Heart left ventricle (tissue), 16 donors: Measurements from ENCODE around the gene UBA5. TPM values are rescaled to one million over a fixed set of nuclear protein-coding genes. Genes with fewer than 3 reads are reported as not detected.
A peak's percentile ranks its signal among the peaks of the same experiment; 100 is the strongest.
"Not testable (repeated sequence)": the region's sequence is repeated elsewhere in the genome, so short reads cannot be mapped to it uniquely, and the experiment has no call there.

ENCODE experiments used
- ATAC-seq, 4 donors: fragments of 200-7000 bp; cut with Tn5 transposase; one replicate each; pipeline ENCODE4 v1.9.1; 2020 to 2022; ENCODE audit warnings: moderate library complexity in 4 of 4, mild to moderate bottlenecking in 3 of 4, moderate number of reproducible peaks in 1 of 4
- DNase-seq, 5 donors: peaks; one replicate each; pipeline ENCODE4 v3.0.0-alpha.2; 2020
- H3K27ac ChIP-seq, 12 donors: fragments of 200-600 bp; sonication (generic) in 4 of 12; one replicate each; pipeline versions ENCODE4 v1.5.0 to v1.8.0; 2016 to 2022; ENCODE audit warnings: mild to moderate bottlenecking in 2 of 12
- H3K27me3 ChIP-seq, 9 donors: fragments of 200-600 bp; sonication (generic) in 2 of 9; one replicate each; pipeline versions ENCODE4 v1.5.1 to v1.8.0; 2016 to 2022; ENCODE audit warnings: mild to moderate bottlenecking in 3 of 9
- H3K36me3 ChIP-seq, 9 donors: fragments of 200-600 bp; sonication (generic) in 2 of 9; one replicate each; pipeline versions ENCODE4 v1.5.0 to v1.8.0; 2018 to 2022; ENCODE audit warnings: mild to moderate bottlenecking in 2 of 9
- H3K4me1 ChIP-seq, 12 donors: fragments of 200-600 bp; sonication (generic) in 4 of 12; one replicate each; pipeline versions ENCODE4 v1.5.0 to v1.8.0; 2016 to 2022; ENCODE audit warnings: mild to moderate bottlenecking in 3 of 12
- H3K4me3 ChIP-seq, 12 donors: fragments of 200-600 bp; sonication (generic) in 4 of 12; one replicate each; pipeline versions ENCODE4 v1.5.0 to v1.8.0; 2017 to 2022; ENCODE audit warnings: mild to moderate bottlenecking in 9 of 12, moderate library complexity in 4 of 12
- H3K9me3 ChIP-seq, 12 donors: fragments of 200-600 bp; sonication (generic) in 4 of 12; one replicate each; pipeline versions ENCODE4 v1.5.0 to v1.8.0; 2016 to 2022; ENCODE audit warnings: mild to moderate bottlenecking in 1 of 12
- CTCF ChIP-seq, 12 donors: fragments of 200-600 bp; sonication (generic) in 4 of 12; IDR thresholded peaks; one replicate each; pipeline versions ENCODE4 v1.5.0 to v1.8.0; 2018 to 2022; ENCODE audit warnings: antibody characterized with exemption in 12 of 12, mild to moderate bottlenecking in 5 of 12
- POLR2A ChIP-seq, 2 donors: fragments of 450-650 bp; IDR thresholded peaks; one replicate each; pipeline ENCODE4 v1.6.1; 2017; ENCODE audit warnings: antibody characterized with exemption in 2 of 2, mild to moderate bottlenecking in 2 of 2, moderate library complexity in 2 of 2
- WGBS, 4 donors: extraction: QIAGEN DNeasy Blood & Tissue Kit in 2 of 4; methylation state at CpG; one replicate each; pipeline versions ENCODE4 v1.1.5 to v1.1.7; 2013 to 2018; 5-methylcytosine and 5-hydroxymethylcytosine counted together
- intact Hi-C, 10 donors: fragments of 100-400 bp; cut with DNase I; formaldehyde crosslinking; loops; one replicate each; pipeline versions ENCODE4 v1.11.1 to v1.14.2; 2022
- polyA plus RNA-seq, 2 donors: library from polyadenylated mRNA; stranded (reverse); fragments of 200-250 nt; gene quantifications; one replicate each; pipeline ENCODE4 v1.2.3, GENCODE V29; 2013
- total RNA-seq, 9 donors: library from RNA; depleted of rRNA in 2 of 9; stranded (reverse); fragments of >200 nt in 2 of 9; fragmentation: NEBNext Ultra II Directional in 3 of 9; extraction: Animal tissue kit (Norgen Biotek cat#: 25700) in 3 of 9; gene quantifications; one replicate each; pipeline versions ENCODE4 v1.1.0 to v1.2.4, GENCODE V29; 2016 to 2023
- donor health status: ischemic (EF 13 %, LVEDD 7.1; RV severe dilation, severe dysfunction).
- donor health status: healthy with polysubstance abuse.
- donor health status: DM: no; HTN: yes; CAD: no.
- donor health status: DM: no; HTN: no; CAD: no.
- donor health status: ischemic (EF 25% LVEDD 6.9; RV normal size, moderate dysfunction).
- donor health status: ischemic (EF 25% LVEDD 5.7; RV mildly dilated, moderate dysfunction).
- donor health status: healthy.
- donor health status: DM: yes; HTN: yes; CAD: no.
- donor health status: ischemic (EF 35%, LVEDD 5.7; RV mildly dilated, moderate dysfunction).
- donor health status: nonischemic (EF 11% LVEDD 7.7; RV severe dilation, severe dysfunction).
- donor health status: DM: yes; HTN: yes; CAD: no.
- donor health status: PGD.
- donor health status: ischemic (EF 29% LVEDD 5.4; RV normal size, mild dysfunction).
- donor health status: nonischemic (EF 23%, LVEDD 6.1; RV moderate dilation, normal function).

Gene UBA5
- total and polyA plus RNA-seq, 11 donors = 25.3 to 59.1 (median 32.0) TPM

- DNase-seq (no peak), ATAC-seq (no peak)
- peaks cover 0 to 66% (median 30%) of the 10 kb centered on the region in 9 donors for H3K36me3 ChIP-seq
- intact Hi-C loops = no loop called here
- H3K27me3 ChIP-seq = no peaks in the 10 kb centered on the region
- H3K9me3 ChIP-seq = no peaks in the 10 kb centered on the region
- WGBS, 4 donors = 95 to 97% (median 96%) methylated on average over 7 of the region's 7 CpGs
- H3K27ac ChIP-seq = no peak overlapping the region
- H3K4me1 ChIP-seq = peaks cover 0 to 5% (median 0%) of the 10 kb centered on the region in 12 donors
- TF ChIP-seq POLR2A (IDR thresholded peaks at IDR 0.05) = no peak
- no peak for TF ChIP-seq CTCF (IDR thresholded peaks at IDR 0.05)
- no peak overlapping the region for H3K4me3 ChIP-seq
Observed at GRCh38 chr3:132630612-132631011, 29.5 kb upstream of the UBA5 start.

GRCh38 chr3:132635052-132635451 lies 25.1 kb upstream of the UBA5 start:
- H3K27ac ChIP-seq = peak overlapping the region in 1 of 12 donors; percentile 18
- H3K4me3 ChIP-seq = no peak overlapping the region
- peaks cover 0 to 7% (median 0%) of the 10 kb centered on the region in 12 donors for H3K4me1 ChIP-seq
- no peaks in the 10 kb centered on the region for H3K9me3 ChIP-seq
- DNase-seq (no peak), ATAC-seq (peak; percentile 94 to 97 (median 96))
- peaks cover 0 to 70% (median 29%) of the 10 kb centered on the region in 9 donors for H3K36me3 ChIP-seq
- H3K27me3 ChIP-seq = no peaks in the 10 kb centered on the region
- no peak for TF ChIP-seq POLR2A (IDR thresholded peaks at IDR 0.05)
- TF ChIP-seq CTCF (IDR thresholded peaks at IDR 0.05) = no peak
- intact Hi-C loops = no loop called here

- WGBS, 4 donors = 37 to 54% (median 53%) methylated on average over 1 of the region's 1 CpG
- intact Hi-C loops = no loop called here
- DNase-seq = no peak
- no peak overlapping the region for H3K4me3 ChIP-seq
- peaks cover 0 to 69% (median 29%) of the 10 kb centered on the region in 9 donors for H3K36me3 ChIP-seq
- ATAC-seq = no peak
- no peaks in the 10 kb centered on the region for H3K27me3 ChIP-seq
- H3K27ac ChIP-seq = no peak overlapping the region
- no peaks in the 10 kb centered on the region for H3K9me3 ChIP-seq
- H3K4me1 ChIP-seq = peaks cover 0 to 7% (median 0%) of the 10 kb centered on the region in 12 donors
- no peak for TF ChIP-seq CTCF (IDR thresholded peaks at IDR 0.05)
- no peak for TF ChIP-seq POLR2A (IDR thresholded peaks at IDR 0.05)
Observed at GRCh38 chr3:132637590-132637989, 22.5 kb upstream of the UBA5 start.

- no peaks in the 10 kb centered on the region for H3K27me3 ChIP-seq
- peaks cover 0 to 7% (median 0%) of the 10 kb centered on the region in 12 donors for H3K4me1 ChIP-seq
- no peaks in the 10 kb centered on the region for H3K9me3 ChIP-seq
- DNase-seq (no peak), ATAC-seq (no peak)
- intact Hi-C loops = no loop called here
- peaks cover 0 to 72% (median 29%) of the 10 kb centered on the region in 9 donors for H3K36me3 ChIP-seq
- H3K4me3 ChIP-seq = no peak overlapping the region
- H3K27ac ChIP-seq = no peak overlapping the region
- TF ChIP-seq CTCF (IDR thresholded peaks at IDR 0.05) (no peak), POLR2A (IDR thresholded peaks at IDR 0.05) (no peak)
Observed at GRCh38 chr3:132638706-132639105, 21.4 kb upstream of the UBA5 start.

- H3K4me3 ChIP-seq, H3K9me3 ChIP-seq, ATAC-seq, H3K4me1 ChIP-seq, DNase-seq, H3K27me3 ChIP-seq, H3K27ac ChIP-seq: not testable (repeated sequence)
- intact Hi-C loops = loop anchor here in 2 of 10 donors (2.0 to 10.0 kb wide), 2 partner anchors 105 to 287 kb away; no protein-coding TSS in a partner anchor
- peaks cover 0 to 60% (median 27%) of the 10 kb centered on the region in 9 donors for H3K36me3 ChIP-seq
- 87 to 92% (median 89%) methylated on average over 2 of the region's 2 CpGs for WGBS, 4 donors
Observed at GRCh38 chr3:132641427-132641826, 18.7 kb upstream of the UBA5 start.
